HepG2 (cell line): ENCODE measurements around the gene MRPL48. TPM values are rescaled to one million over a fixed set of nuclear protein-coding genes. Genes with fewer than 3 reads are reported as not detected.

Experiments
- ATF5 ChIP-seq: sonication (generic); formaldehyde crosslinking; IDR thresholded peaks from 2 replicates; pipeline ENCODE4 v1.4.0; 2020; ENCODE audit warnings: mild to moderate bottlenecking, low read depth, missing genetic modification reagents
- DMAP1 ChIP-seq: IDR thresholded peaks from 2 replicates; pipeline ENCODE4 v1.6.1; 2016
- DNMT1 ChIP-seq: sonication (generic); formaldehyde crosslinking; IDR thresholded peaks from 2 replicates; pipeline ENCODE4 v1.5.1; 2020; ENCODE audit warnings: mild to moderate bottlenecking, missing genetic modification reagents
- HOXD1 ChIP-seq: sonication (generic); formaldehyde crosslinking; IDR thresholded peaks from 2 replicates; pipeline ENCODE4 v1.5.0; 2020; ENCODE audit warnings: missing genetic modification reagents
- IRX3 ChIP-seq: sonication (generic); formaldehyde crosslinking; IDR thresholded peaks from 2 replicates; pipeline ENCODE4 v1.8.1; 2023; ENCODE audit warnings: mild to moderate bottlenecking, low read depth, missing genetic modification reagents, borderline replicate concordance
- MIER3 ChIP-seq: IDR thresholded peaks from 2 replicates; pipeline ENCODE4 v1.6.1; 2016; ENCODE audit warnings: missing compliant biosample characterization, borderline replicate concordance
- MTF2 ChIP-seq: sonication (generic); formaldehyde crosslinking; IDR thresholded peaks from 2 replicates; pipeline ENCODE4 v1.5.0; 2020; ENCODE audit warnings: missing genetic modification reagents, borderline replicate concordance
- NFIC ChIP-seq: IDR thresholded peaks from 2 replicates; pipeline ENCODE4 v1.6.1; 2012; ENCODE audit warnings: mild to moderate bottlenecking, low read length, inconsistent platforms
- PHF5A ChIP-seq: IDR thresholded peaks from one replicate; pipeline ENCODE4 v1.6.1; 2018; ENCODE audit warnings: low read depth, missing genetic modification reagents; ENCODE audit not compliant: unreplicated experiment
- YY1 ChIP-seq: IDR thresholded peaks from 2 replicates; pipeline ENCODE4 v1.6.1; 2011; ENCODE audit warnings: low read length, low read depth, moderate library complexity, mild to moderate bottlenecking; ENCODE audit not compliant: insufficient read depth, insufficient replicate concordance
- ZFP41 ChIP-seq: sonication (generic); formaldehyde crosslinking; IDR thresholded peaks from 2 replicates; pipeline ENCODE4 v1.4.0; 2020; ENCODE audit warnings: mild to moderate bottlenecking, missing genetic modification reagents, borderline replicate concordance
- ZFP91 ChIP-seq: sonication (generic); formaldehyde crosslinking; IDR thresholded peaks from 2 replicates; pipeline ENCODE4 v1.9.0; 2022; ENCODE audit warnings: missing genetic modification reagents, mild to moderate bottlenecking, borderline replicate concordance
- ZNF138 ChIP-seq: sonication (generic); formaldehyde crosslinking; IDR thresholded peaks from 2 replicates; pipeline ENCODE4 v1.5.0; 2020; ENCODE audit warnings: mild to moderate bottlenecking, low read depth, missing genetic modification reagents
- ZNF3 ChIP-seq: IDR thresholded peaks from 2 replicates; pipeline ENCODE4 v1.7.0; 2017; ENCODE audit warnings: inconsistent platforms
- ZNF710 ChIP-seq: sonication (generic); formaldehyde crosslinking; IDR thresholded peaks from 2 replicates; pipeline ENCODE4 v1.5.0; 2020; ENCODE audit warnings: mild to moderate bottlenecking, missing genetic modification reagents, borderline replicate concordance
- polyA plus RNA-seq, 8 experiments: library from polyadenylated mRNA; depleted of rRNA in 3 of 8; stranded (reverse) in 7 of 8; unstranded in 1 of 8; fragments of >200 nt; fragmentation: Illumina TruSeq in 4 of 8; extraction: Trizol in 4 of 8; gene quantifications; 2 replicates each; pipeline versions ENCODE4 v1.2.1 to v1.2.3, GENCODE V29; 2011 to 2016; ENCODE audit warnings: low read depth in 4 of 8, missing spikeins in 1 of 8, mixed read lengths in 1 of 8; ENCODE audit not compliant: insufficient read depth in 1 of 8
- total RNA-seq, 5 experiments: library from RNA; depleted of rRNA; stranded (reverse); fragments of >200 nt; fragmentation: Illumina TruSeq; extraction: Trizol; gene quantifications; 2 replicates each; pipeline ENCODE4 v1.2.3, GENCODE V29; 2016; ENCODE audit warnings: low read depth in 1 of 5
- TF ChIP-seq, protein P1 (sequence below): sonication (generic); formaldehyde crosslinking; IDR thresholded peaks from 2 replicates; pipeline ENCODE4 v1.4.0; 2020; ENCODE audit warnings: missing genetic modification reagents
- TF ChIP-seq, protein P2 (sequence below): sonication (generic); formaldehyde crosslinking; IDR thresholded peaks from 2 replicates; pipeline ENCODE4 v1.8.0; 2022; ENCODE audit warnings: missing genetic modification reagents, mild to moderate bottlenecking, borderline replicate concordance
- TF ChIP-seq, protein P3 (sequence below): sonication (generic); formaldehyde crosslinking; IDR thresholded peaks from 2 replicates; pipeline ENCODE4 v1.8.1; 2023; ENCODE audit warnings: missing genetic modification reagents, mild to moderate bottlenecking, borderline replicate concordance
- TF ChIP-seq, protein P4 (sequence below): sonication (generic); formaldehyde crosslinking; IDR thresholded peaks from 2 replicates; pipeline ENCODE4 v1.5.1; 2020; ENCODE audit warnings: missing genetic modification reagents, mild to moderate bottlenecking, borderline replicate concordance

The MRPL48 gene
- total and polyA plus RNA-seq, 2 of the 13 experiments (the other 11 are each of a cell fraction or from before 2014, with no cell fraction given), result 61.2 to 67.9 TPM

GRCh38 chr11:73787643-73788558 lies at the start of gene MRPL48 (continued):
- TF ChIP-seq, protein P1, sequence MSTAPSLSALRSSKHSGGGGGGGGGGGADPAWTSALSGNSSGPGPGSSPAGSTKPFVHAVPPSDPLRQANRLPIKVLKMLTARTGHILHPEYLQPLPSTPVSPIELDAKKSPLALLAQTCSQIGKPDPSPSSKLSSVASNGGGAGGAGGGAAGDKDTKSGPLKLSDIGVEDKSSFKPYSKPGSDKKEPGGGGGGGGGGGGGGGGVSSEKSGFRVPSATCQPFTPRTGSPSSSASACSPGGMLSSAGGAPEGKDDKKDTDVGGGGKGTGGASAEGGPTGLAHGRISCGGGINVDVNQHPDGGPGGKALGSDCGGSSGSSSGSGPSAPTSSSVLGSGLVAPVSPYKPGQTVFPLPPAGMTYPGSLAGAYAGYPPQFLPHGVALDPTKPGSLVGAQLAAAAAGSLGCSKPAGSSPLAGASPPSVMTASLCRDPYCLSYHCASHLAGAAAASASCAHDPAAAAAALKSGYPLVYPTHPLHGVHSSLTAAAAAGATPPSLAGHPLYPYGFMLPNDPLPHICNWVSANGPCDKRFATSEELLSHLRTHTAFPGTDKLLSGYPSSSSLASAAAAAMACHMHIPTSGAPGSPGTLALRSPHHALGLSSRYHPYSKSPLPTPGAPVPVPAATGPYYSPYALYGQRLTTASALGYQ (CRISPR knock-in tag), result 0 out of 2 replicates have a peak, but pooled peaks have one; percentile 32
- TF ChIP-seq, protein P2, sequence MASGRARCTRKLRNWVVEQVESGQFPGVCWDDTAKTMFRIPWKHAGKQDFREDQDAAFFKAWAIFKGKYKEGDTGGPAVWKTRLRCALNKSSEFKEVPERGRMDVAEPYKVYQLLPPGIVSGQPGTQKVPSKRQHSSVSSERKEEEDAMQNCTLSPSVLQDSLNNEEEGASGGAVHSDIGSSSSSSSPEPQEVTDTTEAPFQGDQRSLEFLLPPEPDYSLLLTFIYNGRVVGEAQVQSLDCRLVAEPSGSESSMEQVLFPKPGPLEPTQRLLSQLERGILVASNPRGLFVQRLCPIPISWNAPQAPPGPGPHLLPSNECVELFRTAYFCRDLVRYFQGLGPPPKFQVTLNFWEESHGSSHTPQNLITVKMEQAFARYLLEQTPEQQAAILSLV (CRISPR knock-in tag), result peak; percentile 82; the same call in 1 of the 2 replicates
- TF ChIP-seq, protein P3, sequence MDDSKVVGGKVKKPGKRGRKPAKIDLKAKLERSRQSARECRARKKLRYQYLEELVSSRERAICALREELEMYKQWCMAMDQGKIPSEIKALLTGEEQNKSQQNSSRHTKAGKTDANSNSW (CRISPR knock-in tag), result no peak
- TF ChIP-seq DMAP1 (CRISPR knock-in tag) (peak; percentile 99), NFIC (no peak), IRX3 (CRISPR knock-in tag) (no peak), ZNF710 (CRISPR knock-in tag) (no peak; the same call in 1 of the 2 replicates), YY1 (peak; percentile 93), PHF5A (CRISPR knock-in tag) (peak; percentile 82), MTF2 (CRISPR knock-in tag) (no peak), ZNF3 (CRISPR knock-in tag) (no peak), ATF5 (CRISPR knock-in tag) (no peak), DNMT1 (CRISPR knock-in tag) (peak; percentile 93), ZFP91 (CRISPR knock-in tag) (peak; percentile 96), ZFP41 (no peak), MIER3 (CRISPR knock-in tag) (peak; percentile 65; the same call in 1 of the 2 replicates), ZNF138 (CRISPR knock-in tag) (0 out of 2 replicates have a peak, but pooled peaks have one; percentile 63), HOXD1 (CRISPR knock-in tag) (no peak)
- TF ChIP-seq, protein P4, sequence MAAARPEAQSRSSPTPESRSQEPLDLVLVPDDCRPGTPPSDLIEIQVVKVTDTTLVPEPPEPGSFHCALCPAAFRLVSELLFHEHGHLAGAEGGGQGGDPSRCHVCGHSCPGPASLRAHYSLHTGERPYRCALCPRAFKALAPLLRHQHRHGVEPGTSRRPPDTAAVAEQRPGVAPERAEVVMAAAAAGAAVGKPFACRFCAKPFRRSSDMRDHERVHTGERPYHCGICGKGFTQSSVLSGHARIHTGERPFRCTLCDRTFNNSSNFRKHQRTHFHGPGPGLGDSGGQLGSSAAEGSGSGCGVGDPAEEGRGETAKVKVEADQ (CRISPR knock-in tag), result peak; percentile 98
